Karpas-422 (cell line): Measurements from ENCODE around the gene HIVEP1. TPM values are rescaled to one million over a fixed set of nuclear protein-coding genes. Genes with fewer than 3 reads are reported as not detected.

ENCODE experiments used
- DNase-seq: peaks from one replicate; pipeline ENCODE4 v3.0.0-alpha.2; 2015
- H2AFZ ChIP-seq: fragments of 200-600 bp; sonication (generic); 2 replicates; pipeline ENCODE4 v1.6.1; 2014; ENCODE audit warnings: antibody characterized with exemption, low read length, mixed read lengths
- H3K27ac ChIP-seq: fragments of 200-600 bp; sonication (generic); 2 replicates; pipeline ENCODE4 v1.5.1; 2014; ENCODE audit warnings: mild to moderate bottlenecking, low read length, moderate library complexity
- H3K27me3 ChIP-seq: fragments of 200-600 bp; sonication (generic); 2 replicates; pipeline ENCODE4 v1.6.1; 2014; ENCODE audit warnings: low read length, mixed read lengths
- H3K36me3 ChIP-seq: fragments of 200-600 bp; sonication (generic); 2 replicates; pipeline ENCODE4 v1.6.1; 2014; ENCODE audit warnings: low read length, mixed read lengths; ENCODE audit not compliant: insufficient read depth
- H3K4me1 ChIP-seq: fragments of 200-600 bp; sonication (generic); 2 replicates; pipeline ENCODE4 v1.6.1; 2014; ENCODE audit warnings: mild to moderate bottlenecking, low read length, mixed read lengths
- H3K4me2 ChIP-seq: fragments of 200-600 bp; sonication (generic); 2 replicates; pipeline ENCODE4 v1.6.1; 2014; ENCODE audit warnings: low read length, low read depth, mild to moderate bottlenecking; ENCODE audit not compliant: poor library complexity, severe bottlenecking
- H3K4me3 ChIP-seq: fragments of 200-600 bp; sonication (generic); 2 replicates; pipeline ENCODE4 v1.5.1; 2014; ENCODE audit warnings: mild to moderate bottlenecking, antibody characterized with exemption, low read length, mixed read lengths
- H3K79me2 ChIP-seq: fragments of 200-600 bp; sonication (generic); 2 replicates; pipeline ENCODE4 v1.6.1; 2014; ENCODE audit warnings: mild to moderate bottlenecking, low read length, mixed read lengths
- H3K9ac ChIP-seq: fragments of 200-600 bp; sonication (generic); 2 replicates; pipeline ENCODE4 v1.6.0; 2014; ENCODE audit warnings: low read length
- H3K9me2 ChIP-seq: fragments of 200-600 bp; sonication (generic), shearing (Covaris generic); replicated peaks from 2 replicates; pipeline ENCODE4 v1.6.0; 2014; ENCODE audit warnings: mild to moderate bottlenecking, low read length, moderate library complexity; ENCODE audit not compliant: insufficient read depth
- H3K9me3 ChIP-seq: fragments of 300-700, 200-600 bp; sonication (generic); 2 replicates; pipeline ENCODE4 v1.6.1; 2014; ENCODE audit warnings: low read length, mixed read lengths
- H4K20me1 ChIP-seq: fragments of 200-600 bp; sonication (generic); 2 replicates; pipeline ENCODE4 v1.6.1; 2014; ENCODE audit warnings: mild to moderate bottlenecking, antibody characterized with exemption, low read length, low read depth; ENCODE audit not compliant: insufficient read depth
- total RNA-seq: library from RNA; depleted of rRNA; stranded (reverse); fragments of >200 nt; shearing (Covaris generic); gene quantifications from 2 replicates; pipeline ENCODE4 v1.2.3, GENCODE V29; 2014; ENCODE audit warnings: low replicate concordance

The HIVEP1 gene
- total RNA-seq, 1 experiment from 2014 or later: 40.8 TPM

DNA sequence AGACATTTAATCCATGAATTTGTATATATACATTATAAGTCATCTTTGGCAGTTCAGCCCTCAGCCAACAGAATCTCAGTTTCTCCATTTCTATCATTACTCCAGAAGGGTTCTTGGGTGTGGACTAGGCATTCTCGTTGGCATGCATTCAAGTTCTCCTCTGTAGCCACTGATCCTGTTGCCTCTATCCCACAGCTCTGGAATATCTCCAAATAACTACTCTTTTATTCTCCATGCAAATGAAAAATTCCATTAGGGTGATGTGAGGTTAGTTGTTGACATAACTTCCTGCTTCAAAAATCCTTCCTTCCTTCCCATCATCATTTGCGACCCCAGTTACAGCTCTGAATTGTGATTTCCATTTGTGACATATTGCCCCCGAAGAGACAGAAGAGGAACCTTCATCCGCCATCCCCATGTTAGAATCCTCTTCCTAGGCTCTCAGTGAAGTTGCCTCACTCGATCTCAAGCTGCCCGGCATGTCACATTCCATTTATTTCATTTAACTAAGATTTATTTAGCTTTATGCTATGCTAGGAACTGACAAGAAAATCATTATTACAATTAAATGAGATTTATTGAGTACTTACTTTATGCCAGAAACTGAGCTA is 184.3 kb downstream of the HIVEP1 start:
- Histone ChIP-seq H3K4me3 (no peak overlapping the region), H3K4me1 (no peaks in the 10 kb centered on the region), H3K36me3 (no peaks in the 10 kb centered on the region), H2AFZ (no peak overlapping the region), H3K27ac (no peak overlapping the region), H3K9me3 (no peaks in the 10 kb centered on the region), H4K20me1 (no peaks in the 10 kb centered on the region), H3K9ac (no peak overlapping the region), H3K27me3 (no peaks in the 10 kb centered on the region), H3K79me2 (no peaks in the 10 kb centered on the region), H3K9me2 (no peaks in the 10 kb centered on the region), H3K4me2 (no peak overlapping the region)
- DNase-seq: no peak

- Histone ChIP-seq H3K4me1 (no peaks in the 10 kb centered on the region), H3K9me3 (no peaks in the 10 kb centered on the region), H3K79me2 (no peaks in the 10 kb centered on the region), H3K27ac (no peak overlapping the region), H3K9me2 (no peaks in the 10 kb centered on the region), H3K9ac (no peak overlapping the region), H3K27me3 (no peaks in the 10 kb centered on the region), H2AFZ (no peak overlapping the region), H4K20me1 (no peaks in the 10 kb centered on the region), H3K4me3 (no peak overlapping the region), H3K36me3 (no peaks in the 10 kb centered on the region), H3K4me2 (no peak overlapping the region)
- no peak for DNase-seq
These were observed 186.7 kb downstream of the HIVEP1 start for GRCh38 chr6:12198851-12199250.

- Histone ChIP-seq H3K36me3 (no peaks in the 10 kb centered on the region), H3K27me3 (no peaks in the 10 kb centered on the region), H3K9ac (no peak overlapping the region), H3K79me2 (no peaks in the 10 kb centered on the region), H3K4me3 (no peak overlapping the region), H3K4me1 (no peaks in the 10 kb centered on the region), H3K9me2 (no peaks in the 10 kb centered on the region), H3K4me2 (no peak overlapping the region), H3K27ac (no peak overlapping the region), H3K9me3 (no peaks in the 10 kb centered on the region), H4K20me1 (no peaks in the 10 kb centered on the region), H2AFZ (no peak overlapping the region)
- no peak for DNase-seq
These were observed 188.0 kb downstream of the HIVEP1 start for GRCh38 chr6:12200015-12200564.

DNA sequence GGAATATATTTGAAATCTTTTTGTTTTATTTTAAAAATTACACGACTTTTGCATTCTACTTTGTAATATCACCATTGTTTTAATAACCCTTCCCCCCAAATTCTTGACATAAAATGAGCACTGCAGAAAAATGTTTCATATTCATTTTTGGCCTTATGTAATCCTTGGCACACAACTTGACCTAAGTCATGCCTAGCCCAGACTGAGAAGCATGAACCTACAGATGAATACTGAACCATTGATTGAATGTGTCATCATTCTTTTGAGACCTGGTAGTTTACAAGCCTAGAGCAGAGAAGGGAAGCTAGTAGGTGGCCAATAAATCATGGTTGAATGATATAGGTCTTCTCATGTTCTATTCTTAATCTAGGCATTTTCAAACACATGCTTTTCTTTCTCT is 188.6 kb downstream of the HIVEP1 start:
- Histone ChIP-seq H3K27me3 (no peaks in the 10 kb centered on the region), H3K4me1 (no peaks in the 10 kb centered on the region), H3K9me3 (no peaks in the 10 kb centered on the region), H3K36me3 (no peaks in the 10 kb centered on the region), H4K20me1 (no peaks in the 10 kb centered on the region), H3K4me3 (no peak overlapping the region), H2AFZ (no peak overlapping the region), H3K9me2 (no peaks in the 10 kb centered on the region), H3K9ac (no peak overlapping the region), H3K27ac (no peak overlapping the region), H3K4me2 (no peak overlapping the region), H3K79me2 (no peaks in the 10 kb centered on the region)
- DNase-seq: no peak

GRCh38 chr6:12203001-12203400 is 190.9 kb downstream of the HIVEP1 start:
- Histone ChIP-seq H3K79me2 (no peaks in the 10 kb centered on the region), H3K36me3 (no peaks in the 10 kb centered on the region), H3K27me3 (no peaks in the 10 kb centered on the region), H3K9ac (no peak overlapping the region), H3K9me2 (no peaks in the 10 kb centered on the region), H3K4me2 (no peak overlapping the region), H3K27ac (no peak overlapping the region), H3K9me3 (no peaks in the 10 kb centered on the region), H4K20me1 (no peaks in the 10 kb centered on the region), H3K4me1 (no peaks in the 10 kb centered on the region), H2AFZ (no peak overlapping the region), H3K4me3 (no peak overlapping the region)
- no peak for DNase-seq

GRCh38 chr6:12208190-12208589 is 196.1 kb downstream of the HIVEP1 start:
- H3K79me2 ChIP-seq: no peaks in the 10 kb centered on the region
- no peak overlapping the region for H3K4me2 ChIP-seq
- no peaks in the 10 kb centered on the region for H3K9me3 ChIP-seq
- H3K9ac ChIP-seq: no peak overlapping the region
- H3K9me2 ChIP-seq: no peaks in the 10 kb centered on the region
- no peaks in the 10 kb centered on the region for H3K27me3 ChIP-seq
- no peaks in the 10 kb centered on the region for H4K20me1 ChIP-seq
- H3K4me1 ChIP-seq: no peaks in the 10 kb centered on the region
- DNase-seq: no peak
- no peaks in the 10 kb centered on the region for H3K36me3 ChIP-seq
- no peak overlapping the region for H2AFZ ChIP-seq
- H3K4me3 ChIP-seq: no peak overlapping the region
- no peak overlapping the region for H3K27ac ChIP-seq

DNA sequence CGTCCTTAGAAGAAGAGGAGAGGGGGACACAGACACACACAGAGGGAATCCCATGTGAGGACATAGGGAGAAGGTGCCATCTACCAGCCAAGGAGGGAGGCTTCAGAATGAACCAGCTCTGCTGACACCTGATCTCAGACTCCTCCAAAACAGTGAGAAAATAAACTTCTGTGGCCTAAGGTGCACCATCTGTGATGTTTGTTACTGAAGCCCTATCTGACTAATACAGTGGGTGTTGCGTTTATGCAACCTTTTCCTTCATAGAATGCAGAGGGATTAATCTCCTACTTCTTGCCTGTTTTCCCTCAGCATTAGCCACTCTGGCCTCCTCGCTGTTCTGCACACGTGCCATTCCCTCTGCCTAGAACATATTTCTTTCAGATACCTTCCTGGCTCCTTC is 196.6 kb downstream of the HIVEP1 start:
- no peak for DNase-seq
- no peaks in the 10 kb centered on the region for H3K27me3 ChIP-seq
- no peaks in the 10 kb centered on the region for H3K36me3 ChIP-seq
- no peak overlapping the region for H3K27ac ChIP-seq
- H4K20me1 ChIP-seq: no peaks in the 10 kb centered on the region
- no peaks in the 10 kb centered on the region for H3K79me2 ChIP-seq
- no peak overlapping the region for H2AFZ ChIP-seq
- no peak overlapping the region for H3K9ac ChIP-seq
- H3K4me3 ChIP-seq: no peak overlapping the region
- H3K4me2 ChIP-seq: no peak overlapping the region
- no peaks in the 10 kb centered on the region for H3K9me2 ChIP-seq
- no peaks in the 10 kb centered on the region for H3K4me1 ChIP-seq
- H3K9me3 ChIP-seq: no peaks in the 10 kb centered on the region
